Nephron progenitor cell (in vitro differentiated cells): ENCODE measurements around the gene NADSYN1.

Experiments
- DNase-seq: peaks from one replicate; pipeline ENCODE4 v3.0.0; 2021
- H3K27ac Mint-ChIP-seq: 2 replicates; pipeline ENCODE4 v1.8.0; 2021; ENCODE audit warnings: mild to moderate bottlenecking, moderate library complexity, mixed read lengths
- H3K27me3 Mint-ChIP-seq: 2 replicates; pipeline ENCODE4 v1.8.0; 2021; ENCODE audit warnings: mild to moderate bottlenecking, low read depth, mixed read lengths; ENCODE audit not compliant: poor library complexity
- H3K36me3 Mint-ChIP-seq: 2 replicates; pipeline ENCODE4 v1.8.0; 2021; ENCODE audit warnings: low read depth, mixed read lengths
- H3K4me1 Mint-ChIP-seq: 2 replicates; pipeline ENCODE4 v1.8.0; 2021; ENCODE audit warnings: mixed read lengths
- H3K4me3 Mint-ChIP-seq: 2 replicates; pipeline ENCODE4 v1.8.0; 2021; ENCODE audit warnings: mild to moderate bottlenecking, moderate library complexity, mixed read lengths
- H3K9me3 Mint-ChIP-seq: 2 replicates; pipeline ENCODE4 v1.8.0; 2021; ENCODE audit warnings: mild to moderate bottlenecking, moderate library complexity, mixed read lengths
- CTCF ChIP-seq: fragments of 200-600 bp; sonication (generic); IDR thresholded peaks from 2 replicates; pipeline ENCODE4 v1.5.0; 2021; ENCODE audit warnings: antibody characterized with exemption

NADSYN1 gene

GRCh38 chr11:71548120-71548519, 95.1 kb downstream of the NADSYN1 start, which contains the start of gene KRTAP5-9:
KRTAP5-9 (plus strand) TSS chr11:71548420; CDS start chr11:71548658, 238 bp downstream.
- Mint-ChIP-seq H3K4me1 (peaks cover 24% of the 10 kb centered on the region), H3K36me3 (no peaks in the 10 kb centered on the region), H3K9me3 (peaks cover 18% of the 10 kb centered on the region), H3K27me3 (peaks cover 30% of the 10 kb centered on the region), H3K4me3 (no peak within 1 kb of the TSS), H3K27ac (no peak within 1 kb of the TSS)
- DNase-seq, result no peak
- no peak for TF ChIP-seq CTCF

DNA sequence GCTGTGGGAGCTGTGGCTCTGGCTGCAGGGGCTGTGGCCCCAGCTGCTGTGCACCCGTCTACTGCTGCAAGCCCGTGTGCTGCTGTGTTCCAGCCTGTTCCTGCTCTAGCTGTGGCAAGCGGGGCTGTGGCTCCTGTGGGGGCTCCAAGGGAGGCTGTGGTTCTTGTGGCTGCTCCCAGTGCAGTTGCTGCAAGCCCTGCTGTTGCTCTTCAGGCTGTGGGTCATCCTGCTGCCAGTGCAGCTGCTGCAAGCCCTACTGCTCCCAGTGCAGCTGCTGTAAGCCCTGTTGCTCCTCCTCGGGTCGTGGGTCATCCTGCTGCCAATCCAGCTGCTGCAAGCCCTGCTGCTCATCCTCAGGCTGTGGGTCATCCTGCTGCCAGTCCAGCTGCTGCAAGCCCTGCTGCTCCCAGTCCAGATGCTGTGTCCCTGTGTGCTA, 95.7 kb downstream of the NADSYN1 start:
- Mint-ChIP-seq H3K9me3 (peaks cover 18% of the 10 kb centered on the region), H3K27ac (no peak overlapping the region), H3K36me3 (no peaks in the 10 kb centered on the region), H3K4me3 (no peak overlapping the region), H3K27me3 (peaks cover 30% of the 10 kb centered on the region), H3K4me1 (peaks cover 18% of the 10 kb centered on the region)
- TF ChIP-seq CTCF, result no peak
- DNase-seq, result no peak
